ENCODE measurements around the gene KIAA1217. TPM values are rescaled to one million over a fixed set of nuclear protein-coding genes. Genes with fewer than 3 reads are reported as not detected.

KIAA1217 gene
- total RNA-seq, 1 experiment from 2014 or later, result 5.2 TPM

DNA sequence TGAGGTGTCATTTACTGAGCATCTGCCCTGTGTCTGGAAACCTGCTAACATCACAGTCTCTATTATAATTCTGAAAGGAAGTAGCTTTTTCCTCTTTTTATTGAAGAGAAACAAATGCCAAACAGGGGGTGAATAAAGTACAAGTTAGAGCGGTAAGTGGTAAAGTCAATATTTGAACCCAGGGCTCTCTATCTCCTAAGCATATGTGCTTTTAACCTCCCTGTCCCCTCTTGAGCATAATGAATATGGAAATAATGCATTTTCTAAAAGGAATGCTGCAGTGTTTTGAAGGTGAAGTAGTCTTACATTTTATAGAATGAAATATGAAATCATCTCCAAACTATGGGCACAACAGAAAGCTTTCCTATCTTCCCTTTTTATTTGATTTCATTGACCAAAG is 196.7 kb downstream of the KIAA1217 start:
- DNase-seq (ENCODE audit: low read depth), result no peak

DNA sequence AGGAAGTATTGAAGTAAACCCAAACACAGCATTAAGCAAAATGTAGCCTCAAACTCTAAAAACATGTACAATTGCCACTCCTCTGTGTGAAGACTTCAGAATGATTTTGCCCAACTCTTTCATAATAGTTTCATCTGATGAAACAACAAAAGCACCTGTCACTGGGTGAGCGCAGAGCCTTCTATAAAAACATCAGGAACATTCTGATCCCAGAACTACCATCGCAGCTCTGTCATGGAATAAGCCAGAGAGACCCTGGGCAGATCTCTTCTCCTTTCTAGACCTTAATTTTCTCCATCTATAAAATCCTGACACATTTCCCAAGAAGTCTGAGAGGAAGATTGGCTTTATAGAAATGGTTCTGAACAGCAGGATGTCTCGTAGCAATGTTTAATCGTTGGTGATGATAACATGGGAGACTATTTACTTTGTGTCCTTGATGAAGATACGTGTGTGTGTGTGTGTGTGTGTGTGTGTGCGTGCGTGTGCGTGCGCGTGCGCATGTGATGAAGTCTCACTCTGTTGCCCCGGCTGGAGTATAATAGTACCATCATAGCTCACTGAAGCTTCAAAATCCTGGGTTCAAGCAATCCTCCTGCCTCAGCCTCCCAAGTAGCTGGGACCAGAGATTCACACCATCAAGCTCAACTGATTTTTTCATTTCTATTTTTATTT is 198.0 kb downstream of the KIAA1217 start:
- peak; percentile 51 for DNase-seq (ENCODE audit: low read depth)

DNA sequence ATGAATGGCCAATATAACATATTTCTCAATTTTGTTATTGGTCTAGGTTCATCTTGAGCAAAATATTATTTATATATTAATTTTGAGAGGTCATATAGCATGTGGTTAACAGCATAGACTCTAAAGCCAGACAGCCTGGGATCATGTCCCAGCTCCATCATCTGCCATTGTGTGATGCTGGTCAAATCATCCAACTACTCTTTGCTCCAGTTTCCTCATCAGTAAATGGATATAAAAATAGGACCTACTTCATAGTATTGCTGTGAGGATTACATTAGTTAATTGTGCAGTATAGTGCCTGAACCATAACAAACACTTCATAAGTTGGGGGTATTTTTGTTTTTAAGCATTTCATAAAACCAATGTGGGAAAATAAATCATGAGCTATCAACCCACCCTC is 199.0 kb downstream of the KIAA1217 start:
- DNase-seq (ENCODE audit: low read depth), result no peak

DNA sequence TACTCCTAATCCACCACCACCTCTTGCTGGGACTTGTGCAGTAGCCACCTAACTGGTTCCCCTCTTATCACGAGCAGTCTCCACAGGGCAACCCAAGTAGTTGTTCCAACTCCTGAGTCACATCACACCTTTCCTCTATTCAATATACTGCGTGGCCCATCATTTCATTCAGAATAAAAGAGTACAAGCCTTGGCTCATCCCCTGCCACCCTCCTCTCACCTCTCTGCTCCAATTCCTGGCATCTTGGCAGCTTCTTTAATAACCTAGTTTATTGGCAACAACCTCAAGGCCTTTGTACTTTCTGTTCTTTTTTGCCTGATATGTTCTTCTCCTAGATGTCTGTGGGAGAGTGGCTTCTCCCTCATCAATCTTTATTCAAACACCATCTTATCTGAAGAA is 199.4 kb downstream of the KIAA1217 start:
- no peak for DNase-seq (ENCODE audit: low read depth)

DNA sequence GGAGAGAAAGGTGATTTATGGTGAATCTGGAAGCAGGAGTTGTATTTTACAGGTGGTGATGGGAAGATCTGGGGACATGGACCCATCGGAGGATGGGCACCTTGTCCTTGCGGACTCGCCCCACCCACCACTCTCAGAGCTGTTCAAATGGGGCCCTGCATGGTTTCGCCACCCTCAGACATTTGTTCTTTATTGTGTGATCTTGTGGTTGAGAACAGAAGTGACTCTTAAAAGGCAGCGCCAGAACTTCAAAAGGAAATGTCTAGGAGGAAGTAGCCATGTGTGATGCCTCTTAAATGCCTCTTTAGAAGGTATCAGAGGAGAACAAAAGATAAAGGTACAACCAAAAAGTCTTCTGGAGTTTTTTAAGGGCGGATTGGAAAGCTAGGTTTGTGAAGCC is 205.7 kb downstream of the KIAA1217 start:
- no peak for DNase-seq (ENCODE audit: low read depth)

DNA sequence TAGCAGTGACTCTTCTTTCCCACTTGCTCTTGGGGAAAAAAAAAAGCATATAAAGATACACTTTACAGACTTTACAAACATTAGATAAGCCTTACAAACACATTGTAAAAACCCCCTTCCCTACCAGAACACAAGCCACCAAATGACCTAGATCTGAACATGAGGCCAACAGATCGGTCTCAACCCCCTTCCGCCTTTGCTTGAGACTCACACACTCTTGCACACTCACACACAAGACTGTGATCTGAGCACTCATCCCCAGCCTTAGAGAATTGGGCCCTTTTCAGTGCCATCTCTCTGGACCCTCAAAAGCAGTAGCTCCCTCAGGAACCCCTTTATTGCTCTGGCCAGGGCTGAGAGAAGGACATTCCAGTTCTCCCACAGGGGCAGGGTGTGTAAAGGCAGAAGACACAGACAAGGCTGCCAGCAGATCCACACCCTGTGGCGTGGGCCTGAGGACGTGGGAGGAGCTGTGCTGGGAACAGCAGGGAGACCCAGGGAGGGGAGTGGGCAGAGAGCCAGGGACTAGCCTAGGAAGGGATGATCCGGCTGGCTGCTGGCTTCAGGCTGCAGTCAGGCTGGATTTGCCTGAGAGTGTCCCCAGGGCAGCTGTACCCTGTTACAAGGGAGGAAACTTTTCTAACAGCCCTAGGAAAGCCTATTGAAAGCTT is 206.7 kb downstream of the KIAA1217 start:
- peak; percentile 46 for DNase-seq (ENCODE audit: low read depth)

DNA sequence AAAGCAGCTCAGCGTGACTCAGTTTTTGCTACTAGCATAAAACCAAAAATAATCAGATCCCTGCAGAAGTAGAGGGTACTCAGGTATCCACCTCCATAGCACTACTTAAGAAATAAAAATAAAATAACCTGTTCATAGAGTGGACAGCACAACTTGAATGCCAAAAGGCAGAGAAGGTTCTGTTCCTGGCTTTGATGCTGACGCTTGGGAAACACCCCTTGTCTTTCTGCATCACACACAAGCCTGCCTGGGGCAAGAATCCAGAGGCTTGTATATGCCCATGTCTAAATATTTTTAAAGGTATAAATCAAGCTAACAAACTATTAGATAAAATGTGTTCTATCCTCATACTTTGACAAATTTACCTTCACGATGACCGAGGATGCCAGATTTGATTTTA is 207.3 kb downstream of the KIAA1217 start:
- no peak for DNase-seq (ENCODE audit: low read depth)

DNA sequence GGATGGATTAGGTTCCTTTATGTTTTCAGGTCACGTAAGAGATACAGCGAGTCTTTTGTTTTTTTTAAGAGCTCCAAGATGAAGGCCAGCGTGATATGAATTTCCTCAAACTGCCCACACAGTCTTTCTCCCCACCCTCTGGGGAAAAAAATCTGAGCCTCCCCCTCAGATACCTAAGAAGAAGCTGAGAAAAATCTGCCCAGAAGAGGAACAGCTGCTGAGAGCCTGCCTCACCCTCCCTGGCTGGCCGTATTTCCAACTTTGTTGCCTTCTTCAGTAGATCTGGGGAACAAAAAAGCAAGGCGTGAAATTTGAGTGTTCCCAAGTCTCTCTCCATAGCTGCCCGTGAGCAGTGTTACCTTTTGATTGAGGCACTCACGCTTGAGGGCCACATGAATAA is 208.1 kb downstream of the KIAA1217 start:
- no peak for DNase-seq (ENCODE audit: low read depth)

DNA sequence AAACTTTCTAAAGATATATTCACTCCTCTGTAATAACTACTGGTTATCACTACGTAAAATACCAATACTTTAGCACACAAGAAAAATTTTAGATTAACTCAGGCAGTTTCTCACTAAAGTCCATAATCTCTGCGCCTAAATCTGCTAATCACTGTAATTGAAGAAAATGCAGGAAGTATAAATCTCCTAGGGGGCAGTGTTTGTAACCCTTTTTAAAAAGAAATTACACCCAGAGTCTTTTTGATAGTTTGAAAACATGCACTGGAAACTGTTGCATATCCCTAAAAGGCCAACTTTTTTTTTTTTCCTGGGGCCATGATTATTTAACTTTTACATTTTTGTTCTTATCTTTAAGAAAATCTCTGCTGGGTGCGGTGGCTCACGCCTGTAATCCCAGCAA is 209.6 kb downstream of the KIAA1217 start:
- DNase-seq (ENCODE audit: low read depth), result peak; percentile 18

DNA sequence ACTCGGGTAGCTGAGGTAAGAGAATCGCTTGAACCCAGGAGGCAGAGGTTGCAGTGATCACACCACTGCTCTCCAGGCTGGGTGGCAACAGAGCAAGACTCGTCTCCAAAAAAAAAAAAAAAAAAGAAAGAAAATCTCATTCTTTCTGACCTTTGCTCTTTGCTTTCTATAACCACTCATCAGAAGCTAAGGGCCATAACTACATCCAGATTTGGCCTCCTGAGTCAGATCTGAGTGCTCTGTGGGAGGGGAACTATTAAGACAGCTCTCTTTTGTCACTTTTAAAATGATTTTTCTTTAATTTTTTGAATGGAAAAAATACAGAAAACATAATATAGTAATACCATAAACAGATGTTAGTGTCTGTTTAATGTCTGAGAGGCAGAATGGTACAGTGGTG is 210.1 kb downstream of the KIAA1217 start:
- no peak for DNase-seq (ENCODE audit: low read depth)

DNA sequence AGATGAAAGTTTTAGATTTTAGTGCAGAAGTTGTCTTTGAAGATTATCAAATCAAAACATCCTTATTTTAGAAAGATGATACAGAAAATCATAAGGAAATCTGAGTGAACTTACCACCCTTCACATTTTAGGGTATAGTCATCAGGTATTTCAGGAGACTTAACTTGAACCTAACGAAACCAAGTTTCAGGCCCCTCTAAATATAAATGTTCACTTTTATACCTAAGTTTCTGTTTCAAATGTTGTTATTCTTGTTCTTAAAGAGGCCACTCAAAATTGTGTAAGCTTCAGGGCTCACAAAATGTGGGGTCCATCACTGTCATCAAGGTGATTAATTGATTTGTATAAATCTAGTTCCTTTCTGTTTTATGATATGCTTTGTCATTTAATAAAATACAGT is 216.2 kb downstream of the KIAA1217 start:
- DNase-seq (ENCODE audit: low read depth), result no peak

DNA sequence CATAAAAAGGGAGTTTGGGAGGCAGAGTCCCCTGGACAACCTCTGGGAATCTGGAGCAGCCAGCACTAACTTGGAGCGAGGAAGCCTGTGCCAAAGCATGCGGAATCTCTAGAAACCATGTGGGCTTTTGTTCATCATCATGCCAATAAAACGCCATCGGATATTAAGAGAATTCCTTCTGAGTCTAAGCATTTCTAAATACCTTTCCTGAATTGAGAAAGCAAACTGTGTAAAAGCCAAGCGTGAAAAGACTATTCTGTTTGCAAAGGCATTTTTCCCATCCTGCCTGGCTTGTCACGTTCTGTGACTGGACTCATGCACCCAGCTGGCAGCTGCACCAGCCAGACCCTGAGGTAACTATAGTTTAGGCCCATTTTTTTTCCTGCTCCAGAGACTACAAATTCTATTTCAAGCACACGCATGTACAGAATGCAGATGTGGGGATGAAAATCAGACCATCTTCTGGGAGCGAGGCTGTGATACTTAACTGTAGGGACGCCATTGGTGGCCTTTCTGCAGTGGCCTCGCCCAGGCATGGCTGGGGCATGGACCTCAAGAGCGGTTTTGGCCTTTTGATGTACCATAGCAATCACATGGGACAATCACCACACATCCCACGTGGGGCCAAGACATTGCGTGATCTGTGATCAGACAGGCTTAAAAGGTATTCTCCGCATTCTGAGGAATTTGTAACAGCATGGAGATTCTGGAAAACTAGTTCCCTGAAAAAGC is 218.9 kb downstream of the KIAA1217 start:
- DNase-seq (ENCODE audit: low read depth), result no peak

DNA sequence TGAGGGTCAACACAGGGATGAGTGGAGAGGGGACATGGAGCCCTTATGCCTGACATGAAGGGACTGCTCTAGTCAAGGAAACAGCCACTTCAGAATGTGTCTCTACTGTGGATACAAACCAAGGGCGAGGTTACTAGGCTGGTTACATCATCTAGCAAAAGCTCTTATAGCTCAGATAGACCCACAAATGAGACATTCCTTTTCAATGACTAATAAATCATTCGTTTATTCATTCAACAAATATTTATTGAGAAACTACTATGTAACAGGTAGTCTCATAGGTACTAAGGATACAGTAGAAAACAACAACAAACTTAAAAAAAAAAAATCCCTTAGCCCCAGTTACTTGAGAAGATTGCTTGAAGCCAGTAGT is 219.5 kb downstream of the KIAA1217 start:
- peak; percentile 66 for DNase-seq (ENCODE audit: low read depth)

DNA sequence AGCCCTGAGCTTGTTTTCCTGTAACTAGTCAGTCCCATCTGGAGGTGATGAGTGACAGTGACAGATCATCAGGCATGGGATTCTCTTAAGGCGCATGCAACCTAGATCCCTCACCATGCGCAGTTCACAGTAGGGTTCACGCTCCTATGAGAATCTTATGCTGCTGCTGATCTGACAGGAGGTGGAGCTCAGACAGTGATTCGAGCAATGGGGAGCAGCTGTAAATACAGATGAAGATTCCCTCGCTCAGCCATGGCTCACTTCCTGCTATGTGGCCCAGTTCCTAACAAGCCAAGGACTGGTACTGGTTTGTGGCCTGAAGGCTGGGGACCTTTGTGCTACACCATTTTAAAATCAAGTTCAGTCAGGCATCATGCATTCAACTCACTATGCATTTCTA is 221.7 kb downstream of the KIAA1217 start:
- peak; percentile 65 for DNase-seq (ENCODE audit: low read depth)

DNA sequence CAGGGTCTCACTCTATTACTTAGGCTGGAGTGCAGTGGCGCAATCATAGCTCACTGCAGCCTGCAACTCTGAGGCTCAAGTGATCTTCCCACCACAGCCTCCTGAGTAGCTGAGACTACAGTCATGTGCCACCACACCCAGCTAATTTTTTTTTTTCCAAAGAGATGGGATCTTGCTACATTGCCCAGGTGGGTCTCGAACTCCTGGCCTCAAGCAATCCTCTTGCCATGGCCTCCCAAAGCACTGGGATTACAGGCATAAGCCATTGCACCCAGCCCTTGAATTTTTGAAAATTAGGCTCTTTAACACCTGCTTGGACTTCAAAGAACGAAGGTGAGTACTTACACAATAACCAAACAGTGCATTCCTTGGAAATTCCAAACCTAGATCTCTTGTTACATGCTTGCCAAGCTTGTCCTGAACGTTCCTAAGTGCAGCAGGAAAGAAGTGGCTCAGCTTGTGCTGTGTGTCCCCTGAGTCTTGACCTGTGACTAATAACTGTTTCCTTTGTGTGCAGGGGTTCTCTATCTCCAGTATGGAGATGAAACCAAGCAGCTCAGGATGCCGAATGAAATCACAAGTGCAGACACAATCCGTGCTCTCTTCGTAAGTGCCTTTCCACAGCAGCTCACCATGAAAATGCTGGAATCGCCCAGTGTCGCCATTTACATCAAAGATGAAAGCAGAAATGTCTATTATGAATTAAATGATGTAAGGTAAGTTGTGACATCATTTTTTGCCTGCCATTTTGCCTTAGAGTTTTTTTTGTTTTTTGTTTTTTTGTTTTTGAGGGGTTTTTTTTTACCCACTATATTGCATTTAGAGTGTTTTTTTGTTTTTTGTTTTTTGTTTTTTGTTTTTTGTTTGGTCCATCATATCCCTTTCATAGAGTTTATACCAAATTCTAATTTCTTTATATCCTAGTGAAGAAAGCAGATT is 223.8 kb downstream of the KIAA1217 start:
- no peak for DNase-seq (ENCODE audit: low read depth)

DNA sequence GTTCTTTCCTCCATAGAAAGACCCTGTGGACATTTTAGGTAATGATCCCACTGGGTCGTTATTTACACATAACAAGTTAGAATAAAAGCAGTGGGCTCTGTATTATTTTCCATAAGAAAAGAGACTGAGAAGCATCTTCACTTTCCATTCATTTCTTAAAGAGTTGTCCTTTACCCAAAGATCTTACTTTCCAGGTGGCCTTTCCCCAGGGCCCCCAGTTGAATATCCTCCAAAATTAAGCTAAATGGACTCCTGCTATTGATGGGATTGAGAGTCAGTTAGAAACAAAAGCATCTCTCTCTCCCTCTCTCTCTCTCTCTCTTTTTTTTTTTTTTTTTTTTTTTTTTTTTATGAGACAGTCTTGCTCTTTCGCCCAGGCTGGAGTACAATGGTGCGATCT is 224.8 kb downstream of the KIAA1217 start:
- no peak for DNase-seq (ENCODE audit: low read depth)

DNA sequence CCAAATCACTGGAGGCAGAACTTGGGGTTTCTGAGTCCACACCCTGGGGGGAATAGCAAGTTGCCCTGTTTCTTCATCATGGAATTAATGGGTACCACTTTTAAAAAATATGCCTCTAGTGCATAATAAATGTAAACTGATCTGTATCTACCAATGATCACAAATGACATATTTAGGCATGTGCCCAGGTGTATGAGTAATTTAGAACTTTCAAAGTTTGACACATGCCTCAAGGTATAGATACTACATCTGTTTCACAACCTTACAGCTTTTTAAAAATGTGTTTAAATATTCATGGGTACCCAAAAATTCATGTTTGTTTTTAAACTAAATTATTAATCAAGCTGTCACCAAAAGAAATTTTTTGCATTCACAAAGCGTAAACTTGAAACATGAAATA is 226.0 kb downstream of the KIAA1217 start:
- DNase-seq (ENCODE audit: low read depth), result no peak

DNA sequence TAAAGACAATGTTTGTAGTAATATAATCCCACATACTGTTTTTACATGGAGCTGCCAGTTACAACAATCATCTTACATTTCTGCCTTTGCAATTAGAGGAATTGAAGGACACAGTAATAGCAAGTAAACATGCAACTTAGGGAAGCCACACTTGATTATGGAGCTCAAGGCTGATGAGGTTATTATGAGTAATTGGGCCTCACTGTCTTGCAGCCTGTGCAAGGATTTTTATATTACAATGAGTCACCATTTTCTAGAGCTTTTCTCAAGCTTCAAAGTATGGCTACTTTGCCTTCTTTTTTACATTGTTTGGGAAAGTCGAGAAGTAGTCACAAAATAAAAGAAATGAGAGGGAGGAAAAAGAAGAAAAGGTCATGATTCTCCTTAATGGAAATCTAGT is 226.4 kb downstream of the KIAA1217 start:
- DNase-seq (ENCODE audit: low read depth), result peak; percentile 81

DNA sequence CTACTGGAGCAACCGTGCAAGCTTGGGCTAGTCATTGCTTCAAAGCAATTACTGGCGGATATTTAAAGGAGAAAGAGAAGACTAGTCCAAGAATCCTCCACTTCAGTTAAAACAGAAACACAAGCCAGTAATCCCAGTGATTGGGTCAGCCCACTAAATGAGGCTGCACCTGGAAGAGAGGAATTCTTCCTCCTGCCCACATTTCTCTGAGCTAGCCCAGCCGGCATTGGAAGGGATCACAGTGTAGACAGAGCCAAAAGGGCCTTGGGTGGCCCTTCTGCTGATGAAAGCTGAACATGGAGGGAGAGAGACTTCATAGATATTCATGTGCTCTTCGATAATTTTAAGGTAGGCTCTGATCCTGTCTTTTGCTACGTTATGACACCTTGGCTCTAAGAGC is 228.4 kb downstream of the KIAA1217 start:
- no peak for DNase-seq (ENCODE audit: low read depth)

DNA sequence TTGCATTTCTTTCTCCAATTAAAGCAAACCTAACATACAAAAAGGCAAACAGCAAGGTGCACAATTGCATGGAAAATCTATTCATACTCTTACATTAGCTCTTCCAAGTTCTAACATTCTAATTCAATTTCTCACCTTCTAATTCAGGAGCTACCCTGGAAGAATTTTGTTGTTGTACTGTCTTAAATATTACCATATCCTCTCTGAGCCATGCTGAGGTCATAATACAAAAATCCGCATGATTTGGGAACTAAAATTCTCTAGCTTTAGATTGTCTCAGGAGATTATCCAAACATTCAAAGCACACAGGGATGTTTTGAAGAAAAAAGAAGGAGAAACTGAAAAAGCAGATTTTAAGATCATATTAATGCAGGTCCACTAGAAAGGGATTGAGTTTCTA is 229.9 kb downstream of the KIAA1217 start:
- peak; percentile 53 for DNase-seq (ENCODE audit: low read depth)

DNA sequence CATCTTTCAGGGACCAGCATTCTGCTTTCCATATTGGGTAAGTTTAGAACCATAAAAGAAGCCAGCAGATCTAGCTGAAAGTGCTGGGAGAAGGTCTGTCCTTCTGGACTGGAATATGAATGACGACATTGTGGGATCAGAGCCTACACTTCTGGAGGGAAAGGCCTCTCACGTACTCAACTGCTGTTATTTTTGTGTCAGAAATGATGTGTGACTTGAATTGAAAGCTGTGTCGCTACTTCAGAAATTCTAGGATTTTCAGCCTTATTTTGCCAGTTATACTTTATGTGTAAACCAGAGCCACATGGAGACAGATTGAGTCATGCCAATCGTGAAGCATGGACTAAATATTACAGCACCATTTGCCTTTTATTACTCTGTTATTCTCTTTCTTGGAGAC is 231.0 kb downstream of the KIAA1217 start:
- no peak for DNase-seq (ENCODE audit: low read depth)
